Loucy (cell line): ENCODE data around the gene SRRM4.

Experiments used
- CTCF ChIP-seq: fragments of 200-600 bp; sonication (generic); conservative IDR thresholded peaks from 2 replicates; pipeline ENCODE4 v1.5.1; 2014; ENCODE audit warnings: mild to moderate bottlenecking, antibody characterized with exemption, low read length
- EZH2phosphoT487 ChIP-seq: fragments of 200-600 bp; IDR thresholded peaks from 2 replicates; pipeline ENCODE4 v1.6.1; 2018; ENCODE audit warnings: antibody characterized with exemption, mild to moderate bottlenecking, moderate library complexity, borderline replicate concordance

GRCh38 chr12:119088685-119089379 is 107.5 kb downstream of the SRRM4 start:
- TF ChIP-seq CTCF, result no peak
- TF ChIP-seq EZH2phosphoT487, result no peak
